ENCODE data around the gene AKAP8.
"Not testable (repeated sequence)": the region's sequence is repeated elsewhere in the genome, so short reads cannot be mapped to it uniquely, and the experiment has no call there.

Gene AKAP8

GRCh38 chr19:15398501-15399233 is 19.1 kb upstream of the AKAP8 start:
- TF ChIP-seq CTCF (conservative IDR thresholded peaks at IDR 0.05; ENCODE audit: low read length): no peak
- no peak overlapping the region for H3K4me3 ChIP-seq (ENCODE audit: low read length)
- no peak for DNase-seq (ENCODE audit: low read depth)

GRCh38 chr19:15397782-15398181 is 18.2 kb upstream of the AKAP8 start:
- DNase-seq (ENCODE audit: low read depth): no peak
- no peak for TF ChIP-seq CTCF (conservative IDR thresholded peaks at IDR 0.05; ENCODE audit: low read length)
- no peak overlapping the region for H3K4me3 ChIP-seq (ENCODE audit: low read length)

- no peak for TF ChIP-seq CTCF (conservative IDR thresholded peaks at IDR 0.05; ENCODE audit: low read length)
- no peak overlapping the region for H3K4me3 ChIP-seq (ENCODE audit: low read length)
- DNase-seq (ENCODE audit: low read depth): no peak
These were observed 17.6 kb upstream of the AKAP8 start for GRCh38 chr19:15397236-15397635.

- no peak overlapping the region for H3K4me3 ChIP-seq (ENCODE audit: low read length)
- TF ChIP-seq CTCF (conservative IDR thresholded peaks at IDR 0.05; ENCODE audit: low read length): no peak
- DNase-seq (ENCODE audit: low read depth): no peak
These were observed 16.8 kb upstream of the AKAP8 start for GRCh38 chr19:15396436-15396835.

GRCh38 chr19:15395251-15395650 is 15.7 kb upstream of the AKAP8 start:
- DNase-seq (ENCODE audit: low read depth); H3K4me3 ChIP-seq (ENCODE audit: low read length): not testable (repeated sequence)

- TF ChIP-seq CTCF (conservative IDR thresholded peaks at IDR 0.05; ENCODE audit: low read length): no peak
- DNase-seq (ENCODE audit: low read depth): no peak
- H3K4me3 ChIP-seq (ENCODE audit: low read length): no peak overlapping the region
These were observed 14.8 kb upstream of the AKAP8 start for GRCh38 chr19:15394426-15394825.

- no peak overlapping the region for H3K4me3 ChIP-seq (ENCODE audit: low read length)
- TF ChIP-seq CTCF (conservative IDR thresholded peaks at IDR 0.05; ENCODE audit: low read length): no peak
- peak; percentile 62 for DNase-seq (ENCODE audit: low read depth)
These were observed 14.4 kb upstream of the AKAP8 start for GRCh38 chr19:15393963-15394362.
